Neutrophil (primary cell): ENCODE results near the gene ZSCAN10.

Experiments
- H3K27ac ChIP-seq: fragments of 200-600 bp; sonication (generic); 2 replicates; pipeline ENCODE4 v1.5.1; 2016; ENCODE audit warnings: mild to moderate bottlenecking, moderate library complexity
- H3K27me3 ChIP-seq: fragments of 200-600 bp; sonication (generic); 2 replicates; pipeline ENCODE4 v1.6.0; 2016; ENCODE audit warnings: mild to moderate bottlenecking
- H3K36me3 ChIP-seq: fragments of 200-600 bp; sonication (generic); 2 replicates; pipeline ENCODE4 v1.5.1; 2017
- H3K4me1 ChIP-seq, 2 experiments: fragments of 200-600 bp in 1 of 2; sonication (generic) in 1 of 2; 1 replicate in 1 of 2; 2 replicates in 1 of 2; pipeline versions ENCODE4 v1.5.1 to v1.6.1; 2013 to 2016; ENCODE audit warnings: low read depth in 1 of 2, low read length in 1 of 2, mild to moderate bottlenecking in 1 of 2, moderate library complexity in 1 of 2; ENCODE audit not compliant: control insufficient read depth in 1 of 2, insufficient read depth in 1 of 2
- H3K4me3 ChIP-seq, 2 experiments: fragments of 200-600 bp in 1 of 2; sonication (generic) in 1 of 2; 1 replicate in 1 of 2; 2 replicates in 1 of 2; pipeline ENCODE4 v1.5.1; 2013 to 2016; ENCODE audit warnings: low read depth in 1 of 2, low read length in 1 of 2, mild to moderate bottlenecking in 1 of 2, moderate library complexity in 1 of 2
- H3K9me3 ChIP-seq: fragments of 200-600 bp; sonication (generic); 2 replicates; pipeline ENCODE4 v1.5.1; 2016
- TF ChIP-seq, protein P1 (sequence below): fragments of 200-600 bp; sonication (generic); IDR thresholded peaks from 2 replicates; pipeline ENCODE4 v1.5.1; 2016; ENCODE audit warnings: antibody characterized with exemption

The ZSCAN10 gene

GRCh38 chr16:3129137-3130131 lies 30.3 kb upstream of the ZSCAN10 start:
- Histone ChIP-seq H3K27ac (peak overlapping the region; percentile 70), H3K36me3 (no peaks in the 10 kb centered on the region), H3K9me3 (no peaks in the 10 kb centered on the region), H3K4me1 (peaks cover 43 to 52% of the 10 kb centered on the region in 2 experiments), H3K4me3 (peak overlapping the region; percentile 59 to 63), H3K27me3 (no peaks in the 10 kb centered on the region)
- TF ChIP-seq, protein P1, sequence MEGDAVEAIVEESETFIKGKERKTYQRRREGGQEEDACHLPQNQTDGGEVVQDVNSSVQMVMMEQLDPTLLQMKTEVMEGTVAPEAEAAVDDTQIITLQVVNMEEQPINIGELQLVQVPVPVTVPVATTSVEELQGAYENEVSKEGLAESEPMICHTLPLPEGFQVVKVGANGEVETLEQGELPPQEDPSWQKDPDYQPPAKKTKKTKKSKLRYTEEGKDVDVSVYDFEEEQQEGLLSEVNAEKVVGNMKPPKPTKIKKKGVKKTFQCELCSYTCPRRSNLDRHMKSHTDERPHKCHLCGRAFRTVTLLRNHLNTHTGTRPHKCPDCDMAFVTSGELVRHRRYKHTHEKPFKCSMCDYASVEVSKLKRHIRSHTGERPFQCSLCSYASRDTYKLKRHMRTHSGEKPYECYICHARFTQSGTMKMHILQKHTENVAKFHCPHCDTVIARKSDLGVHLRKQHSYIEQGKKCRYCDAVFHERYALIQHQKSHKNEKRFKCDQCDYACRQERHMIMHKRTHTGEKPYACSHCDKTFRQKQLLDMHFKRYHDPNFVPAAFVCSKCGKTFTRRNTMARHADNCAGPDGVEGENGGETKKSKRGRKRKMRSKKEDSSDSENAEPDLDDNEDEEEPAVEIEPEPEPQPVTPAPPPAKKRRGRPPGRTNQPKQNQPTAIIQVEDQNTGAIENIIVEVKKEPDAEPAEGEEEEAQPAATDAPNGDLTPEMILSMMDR: peak; percentile 86

DNA sequence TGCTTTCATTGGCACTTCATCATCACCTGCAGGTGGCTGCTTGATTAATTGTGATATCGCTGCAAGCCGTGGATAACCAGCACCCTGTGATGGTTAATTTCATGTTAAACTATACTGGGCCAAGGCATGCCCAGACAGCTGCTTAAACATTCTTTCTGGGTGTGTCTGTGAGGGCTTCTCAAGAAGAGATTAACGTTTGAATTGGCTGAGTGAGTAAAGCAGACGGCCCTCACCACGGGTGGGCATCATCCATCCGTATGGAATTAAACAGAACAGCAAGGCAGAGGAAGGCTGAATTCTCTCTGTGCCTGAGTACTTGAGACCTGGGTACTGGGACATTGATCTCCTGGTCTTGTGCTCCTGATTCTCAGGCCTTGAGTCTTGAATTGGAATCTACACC lies 28.7 kb upstream of the ZSCAN10 start:
- H3K4me3 ChIP-seq: no peak overlapping the region
- H3K27ac ChIP-seq: no peak overlapping the region
- H3K36me3 ChIP-seq: no peaks in the 10 kb centered on the region
- TF ChIP-seq, protein P1: no peak
- H3K4me1 ChIP-seq: peaks cover 38 to 43% of the 10 kb centered on the region in 2 experiments
- H3K27me3 ChIP-seq: peaks cover 5% of the 10 kb centered on the region
- H3K9me3 ChIP-seq: no peaks in the 10 kb centered on the region

GRCh38 chr16:3123986-3124886 lies 25.1 kb upstream of the ZSCAN10 start:
- Histone ChIP-seq H3K4me1 (peaks cover 26 to 28% of the 10 kb centered on the region in 2 experiments), H3K27me3 (peaks cover 7% of the 10 kb centered on the region), H3K4me3 (peak overlapping the region; percentile 97 to 98), H3K27ac (peak overlapping the region; percentile 88), H3K36me3 (no peaks in the 10 kb centered on the region), H3K9me3 (no peaks in the 10 kb centered on the region)
- TF ChIP-seq, protein P1: peak; percentile 53

DNA sequence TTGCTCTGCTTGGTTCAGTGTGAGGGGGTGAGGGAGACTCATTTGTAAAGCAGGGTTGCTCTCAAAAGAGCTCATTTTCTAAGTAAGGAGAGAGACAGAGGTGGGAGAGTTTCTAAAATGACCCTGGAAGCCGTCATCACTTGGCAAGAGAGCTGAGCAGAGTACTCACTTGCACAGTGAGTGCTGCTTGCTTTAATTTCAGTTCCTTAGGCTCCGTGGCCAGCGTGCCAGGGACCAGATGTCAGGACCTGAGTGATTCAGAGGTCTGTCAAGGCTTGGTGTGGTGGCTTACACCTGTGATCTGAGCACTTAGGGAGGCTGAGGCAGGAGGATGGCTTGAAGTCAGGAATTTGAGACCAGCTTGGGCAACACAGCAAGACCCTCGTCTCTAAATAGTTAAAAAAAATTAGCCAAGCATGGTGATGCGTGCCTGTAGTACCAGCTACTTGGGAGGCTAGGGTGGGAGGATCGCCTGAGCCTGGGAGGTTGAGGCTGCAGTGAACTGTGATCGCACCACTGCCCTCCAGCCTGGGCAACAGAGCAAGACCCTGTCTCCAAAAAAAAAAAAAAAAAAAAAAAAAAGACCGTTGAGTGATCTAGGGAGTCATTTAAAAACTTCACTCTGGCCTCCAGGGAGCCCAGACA lies 24.0 kb upstream of the ZSCAN10 start:
- Histone ChIP-seq H3K36me3 (no peaks in the 10 kb centered on the region), H3K27me3 (peaks cover 7% of the 10 kb centered on the region), H3K9me3 (no peaks in the 10 kb centered on the region), H3K4me3 (peak overlapping the region in 1 of 2 experiments; percentile 98), H3K4me1 (peaks cover 18 to 21% of the 10 kb centered on the region in 2 experiments), H3K27ac (no peak overlapping the region)
- TF ChIP-seq, protein P1: no peak
